DMS114 treated with DMSO at 0.1 percent for 48 hours (cell line): ENCODE results near the gene C2orf76.
"Not testable (repeated sequence)": the region's sequence is repeated elsewhere in the genome, so short reads cannot be mapped to it uniquely, and the experiment has no call there.

Experiments used
- DNase-seq: peaks from one replicate; lab custom pipeline; 2025; ENCODE audit not compliant: unreplicated experiment; lab: John Stamatoyannopoulos, UW

Gene C2orf76

DNA sequence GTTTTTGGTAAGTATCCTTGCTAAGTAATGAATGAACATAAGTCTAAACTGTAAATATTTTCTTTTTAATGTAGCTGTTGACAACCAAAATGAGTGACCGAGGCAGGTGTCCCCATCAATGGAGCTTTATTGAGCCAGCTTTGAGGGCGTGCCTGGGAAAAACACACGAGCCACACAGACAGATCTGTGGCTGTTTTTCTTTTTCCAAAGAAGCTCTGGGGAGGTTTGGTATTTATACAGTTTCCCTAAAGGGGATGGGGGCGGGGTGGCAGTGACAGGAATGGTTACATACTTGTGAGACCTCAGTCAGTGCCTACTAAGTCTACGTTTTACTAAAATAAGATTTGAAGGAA is 11.3 kb upstream of the C2orf76 start:
- no peak for DNase-seq

DNA sequence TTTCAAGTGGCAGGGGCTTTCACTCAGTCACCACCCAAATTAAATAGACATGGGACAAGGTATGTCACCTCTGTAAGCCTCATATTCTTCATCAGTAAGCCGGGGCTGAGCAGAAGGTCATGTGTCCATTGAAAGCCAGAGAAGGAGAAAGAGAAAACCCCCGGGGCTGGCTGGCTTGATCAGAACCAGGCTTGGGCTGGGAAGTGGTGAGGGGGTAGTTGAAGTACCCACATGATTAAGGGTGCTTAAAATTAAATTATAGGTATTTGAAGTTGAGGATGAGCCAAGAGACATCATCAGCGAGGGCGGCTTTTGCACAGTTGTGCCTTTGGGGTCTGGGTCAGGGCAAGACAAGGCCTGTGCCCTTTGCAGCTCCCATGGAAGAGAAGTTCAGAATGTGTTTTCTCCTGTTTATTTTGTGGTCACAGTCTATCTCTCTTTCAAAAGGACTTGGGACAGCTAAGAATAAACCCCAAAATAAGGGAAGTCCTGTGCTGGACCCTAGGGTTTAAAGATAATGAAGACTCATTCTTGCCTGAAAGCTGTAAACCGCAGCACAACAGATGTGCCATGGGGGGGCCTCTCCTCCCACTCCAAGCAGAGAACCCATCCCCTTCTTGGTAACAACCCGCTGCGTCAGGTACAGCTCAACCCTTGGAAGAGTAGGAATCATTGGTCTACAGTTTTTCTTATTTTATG is 10.8 kb upstream of the C2orf76 start:
- no peak for DNase-seq

DNA sequence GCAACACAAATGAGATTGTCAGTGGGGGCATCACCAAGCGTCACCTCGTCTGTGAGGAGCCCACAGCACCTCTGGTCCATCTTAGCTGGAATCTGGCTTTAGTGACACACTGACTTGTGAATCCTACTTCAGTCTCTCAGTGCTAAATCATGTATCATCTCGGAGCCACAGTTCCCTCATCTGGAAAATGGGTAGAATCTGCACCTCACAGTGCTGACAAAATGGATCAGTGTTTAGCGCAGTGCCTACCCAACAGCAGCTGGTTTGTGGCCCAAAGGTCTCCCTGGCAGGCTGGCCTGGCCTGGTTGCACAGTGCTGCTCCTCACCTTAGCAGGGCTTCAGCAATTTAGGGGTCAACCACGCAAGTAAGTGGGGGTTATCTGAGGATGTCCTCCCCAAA is 10.2 kb upstream of the C2orf76 start:
- DNase-seq: no peak

DNA sequence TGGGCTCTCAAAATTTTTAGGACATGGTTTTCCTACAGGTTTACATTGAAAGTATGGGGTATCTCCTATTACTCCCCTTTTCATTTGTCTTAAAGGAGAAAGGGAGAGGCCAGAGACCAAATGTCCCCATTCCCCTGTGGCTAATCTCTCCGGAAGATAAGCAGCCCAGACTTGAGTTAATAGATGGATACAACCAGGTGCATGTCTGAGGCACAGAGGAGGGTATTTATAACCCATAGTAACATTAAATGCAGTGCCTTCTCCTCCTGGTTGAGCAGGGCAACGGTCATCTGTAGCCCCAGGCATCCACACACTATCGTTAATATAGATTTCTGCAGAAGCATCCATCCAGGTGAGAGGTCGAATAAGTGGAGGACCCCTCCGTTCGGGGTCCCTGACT is 9.8 kb upstream of the C2orf76 start:
- DNase-seq: not testable (repeated sequence)

DNA sequence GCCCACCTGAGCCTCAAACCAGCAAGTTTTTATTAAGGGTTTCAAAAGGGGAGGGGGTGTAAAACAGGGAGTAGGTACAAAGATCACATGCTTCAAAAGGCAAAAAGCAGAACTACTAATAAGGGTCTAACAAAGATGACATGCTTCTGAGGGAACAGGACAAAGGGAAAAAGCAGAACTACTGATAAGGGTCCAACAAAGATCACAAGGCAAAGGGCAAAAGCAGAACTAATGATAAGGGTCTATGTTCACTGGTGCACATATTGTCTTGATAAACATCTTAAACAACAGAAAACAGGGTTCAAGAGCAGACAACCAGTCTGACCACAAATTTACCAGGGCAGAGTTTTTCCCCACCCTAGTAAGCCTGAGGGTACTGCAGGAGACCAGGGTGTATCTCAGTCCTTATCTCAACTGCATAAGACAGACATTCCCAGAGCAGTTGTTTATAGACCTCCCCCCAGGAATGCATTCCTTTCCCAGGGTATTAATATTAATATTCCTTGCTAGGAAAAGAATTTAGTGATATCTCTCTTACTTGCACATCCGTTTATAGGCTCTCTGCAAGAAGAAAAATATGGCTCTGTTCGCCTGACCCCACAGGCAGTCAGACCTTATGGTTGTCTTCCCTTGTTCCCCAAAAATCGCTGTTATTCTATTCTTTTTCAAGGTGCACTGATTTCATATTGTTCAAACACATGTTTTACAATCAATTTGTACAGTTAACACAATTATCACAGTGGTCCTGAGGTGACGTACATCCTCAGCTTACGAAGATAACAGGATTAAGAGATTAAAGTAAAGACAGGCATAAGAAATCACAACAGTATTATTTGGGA is 7.5 kb upstream of the C2orf76 start:
- not testable (repeated sequence) for DNase-seq

DNA sequence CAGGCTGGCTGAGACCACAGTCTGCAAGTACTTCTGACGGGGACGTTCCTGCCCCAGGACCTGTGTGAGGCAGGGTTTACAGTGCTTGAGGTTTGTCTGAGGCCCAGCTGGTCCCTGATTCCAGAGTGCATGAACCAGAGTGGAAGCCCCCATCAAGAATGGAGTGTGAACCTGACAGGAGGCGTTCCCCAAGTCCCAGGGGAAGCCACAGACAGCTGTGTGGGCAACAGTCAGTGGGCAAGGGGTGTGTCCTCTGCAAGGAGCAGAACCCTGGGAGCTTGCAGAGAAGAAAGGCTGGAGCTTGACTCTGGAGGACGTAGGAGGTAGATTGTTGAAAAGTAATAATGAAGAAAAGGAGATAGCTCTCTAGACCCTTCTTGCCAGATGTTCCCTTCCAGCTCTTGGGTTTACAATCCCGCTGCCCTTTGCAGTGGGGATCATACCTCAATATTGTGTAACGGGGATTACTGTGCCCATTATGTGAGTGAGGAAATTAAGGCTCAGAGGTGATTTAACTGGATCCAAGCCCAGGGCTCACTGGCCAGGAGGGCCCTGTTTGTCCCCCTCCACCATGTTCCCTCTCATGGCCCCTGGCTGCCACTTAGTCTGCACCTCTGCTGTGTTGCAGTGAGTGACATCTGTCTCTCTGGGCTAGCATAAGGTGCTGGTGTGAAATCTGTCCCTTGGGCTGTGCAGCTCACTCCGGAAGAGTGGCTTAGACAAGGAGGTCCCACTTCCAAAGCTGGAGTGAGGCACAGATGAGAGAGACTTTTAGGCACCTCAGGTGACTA is 6.3 kb upstream of the C2orf76 start:
- no peak for DNase-seq

DNA sequence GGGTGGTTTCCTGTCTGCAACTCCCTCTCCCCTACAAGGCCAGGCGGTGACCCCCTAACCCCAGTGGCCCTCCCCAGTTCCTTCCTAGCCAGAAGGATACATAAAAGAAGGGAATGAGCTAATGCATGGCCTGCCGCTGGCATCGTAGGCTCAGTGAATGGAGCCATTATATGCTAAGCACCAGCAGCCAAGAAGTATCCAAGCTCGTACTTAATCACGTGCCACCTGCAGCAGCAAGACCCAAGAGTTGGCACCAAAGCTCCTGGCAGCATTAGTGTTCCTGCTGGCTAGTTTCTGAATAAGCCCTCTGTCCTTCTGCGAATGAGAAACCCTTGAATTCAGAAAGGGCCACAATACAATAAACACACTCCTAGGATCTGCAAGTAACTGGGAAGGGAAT is 4.5 kb upstream of the C2orf76 start:
- DNase-seq: no peak

DNA sequence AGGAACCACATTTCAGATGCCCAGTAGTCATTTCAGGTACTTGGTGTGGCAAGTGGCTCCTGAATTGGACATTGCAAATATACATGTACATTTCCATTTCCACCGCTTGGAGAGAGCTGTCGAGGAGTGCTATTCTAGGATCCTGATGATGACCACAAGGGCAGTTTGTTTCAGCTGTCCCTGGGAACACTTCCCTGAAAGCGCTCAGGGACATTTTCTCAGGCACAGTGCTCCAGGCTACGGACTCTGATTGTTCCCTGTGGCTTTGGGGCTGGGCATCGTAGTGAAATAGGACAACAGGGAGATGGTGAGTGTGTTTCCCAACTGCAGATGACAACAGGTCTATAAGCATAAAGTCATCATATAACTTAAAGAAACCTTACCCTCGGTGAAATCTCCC is 3.2 kb upstream of the C2orf76 start:
- DNase-seq: no peak

DNA sequence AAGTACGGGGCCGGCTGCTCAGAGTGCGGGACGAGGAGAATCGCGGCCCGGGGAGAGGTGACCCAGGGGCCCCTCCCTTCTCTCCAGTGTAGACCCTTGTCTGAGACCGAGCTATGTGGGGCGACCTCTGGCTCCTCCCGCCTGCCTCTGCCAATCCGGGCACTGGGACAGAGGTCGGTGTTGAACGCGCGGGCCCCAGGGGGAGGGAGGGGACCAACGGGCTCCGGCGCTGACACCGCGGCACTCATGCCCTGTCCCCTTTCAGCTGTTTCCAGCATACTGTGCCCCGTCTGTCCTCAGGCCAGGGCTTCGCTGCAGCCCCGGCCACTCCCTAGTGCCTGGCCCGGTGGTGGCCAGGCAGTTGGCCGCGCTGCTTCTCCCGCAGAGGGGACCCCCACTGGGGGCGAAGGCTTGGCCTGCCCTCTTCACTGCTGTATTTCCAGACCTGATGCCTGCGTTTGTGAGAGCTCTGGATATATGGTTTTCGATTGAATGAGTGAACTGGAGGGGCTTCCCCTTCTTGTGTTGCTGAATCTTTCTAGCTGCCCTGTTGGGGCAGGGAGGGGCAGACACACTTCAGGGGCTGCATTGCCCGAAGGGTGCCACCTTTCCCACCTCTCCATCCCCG is 952 bp upstream of the C2orf76 start:
- no peak for DNase-seq

DNA sequence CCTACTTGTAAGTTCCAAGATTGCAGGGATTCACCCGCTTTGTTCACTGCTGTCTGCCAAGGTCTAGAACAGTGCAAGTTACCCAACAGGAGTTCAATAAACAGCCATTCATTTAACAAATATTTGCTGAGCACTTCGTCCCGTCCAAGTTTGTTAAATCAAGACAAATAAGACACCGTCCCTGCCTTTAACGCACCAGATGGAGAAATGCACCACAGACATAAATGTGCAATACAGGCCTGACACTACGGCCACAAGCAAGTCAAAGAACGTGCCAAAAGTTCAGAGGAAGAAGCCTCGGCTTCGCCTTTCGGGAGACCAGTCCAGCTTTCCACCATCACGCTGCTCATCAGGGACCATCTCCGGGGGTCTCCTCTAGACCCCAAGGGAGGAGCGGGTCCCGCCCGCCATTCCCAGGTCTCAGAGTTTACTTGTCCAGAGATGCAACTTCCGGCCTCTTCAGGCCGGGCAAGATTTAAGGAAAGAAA is 429 bp downstream of the C2orf76 start:
- DNase-seq: no peak

DNA sequence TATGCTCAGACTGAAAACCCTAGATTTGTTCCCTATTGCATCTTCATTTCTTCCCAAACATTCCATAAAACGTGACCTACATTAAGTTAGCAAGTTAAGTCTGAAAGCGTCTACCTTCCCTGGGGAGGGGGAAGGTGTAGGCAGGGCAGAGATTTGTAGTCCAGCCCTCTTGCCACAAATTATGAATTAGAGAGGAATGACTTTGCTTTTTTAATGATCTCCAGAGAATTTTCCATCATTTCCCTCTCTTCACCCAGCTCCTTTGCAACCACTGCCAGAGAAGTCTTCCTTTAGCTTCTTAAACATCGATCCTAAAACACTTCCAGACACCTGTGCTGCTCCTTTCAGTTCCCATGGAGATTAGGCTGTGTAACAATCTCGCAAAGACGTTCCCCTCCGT is 1.2 kb downstream of the C2orf76 start:
- no peak for DNase-seq

DNA sequence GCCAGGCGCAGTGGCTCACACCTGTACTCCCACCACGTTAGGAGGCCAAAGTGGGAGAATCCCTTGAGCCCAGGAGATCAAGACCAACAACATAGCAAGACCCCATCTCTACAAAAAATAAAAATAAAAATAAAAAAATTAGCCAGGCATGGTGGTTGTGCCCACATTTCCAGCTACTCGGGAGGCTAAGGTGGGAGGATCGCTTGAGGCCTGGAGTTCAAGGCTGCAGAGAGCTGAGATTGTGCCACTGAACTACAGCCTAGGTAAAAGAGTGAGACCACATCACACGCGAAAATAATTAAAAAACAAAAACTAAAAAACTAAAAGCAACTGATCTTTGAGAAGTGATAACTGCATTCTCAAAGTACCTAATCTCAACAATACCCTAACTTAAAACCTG is 1.8 kb downstream of the C2orf76 start:
- no peak for DNase-seq

DNA sequence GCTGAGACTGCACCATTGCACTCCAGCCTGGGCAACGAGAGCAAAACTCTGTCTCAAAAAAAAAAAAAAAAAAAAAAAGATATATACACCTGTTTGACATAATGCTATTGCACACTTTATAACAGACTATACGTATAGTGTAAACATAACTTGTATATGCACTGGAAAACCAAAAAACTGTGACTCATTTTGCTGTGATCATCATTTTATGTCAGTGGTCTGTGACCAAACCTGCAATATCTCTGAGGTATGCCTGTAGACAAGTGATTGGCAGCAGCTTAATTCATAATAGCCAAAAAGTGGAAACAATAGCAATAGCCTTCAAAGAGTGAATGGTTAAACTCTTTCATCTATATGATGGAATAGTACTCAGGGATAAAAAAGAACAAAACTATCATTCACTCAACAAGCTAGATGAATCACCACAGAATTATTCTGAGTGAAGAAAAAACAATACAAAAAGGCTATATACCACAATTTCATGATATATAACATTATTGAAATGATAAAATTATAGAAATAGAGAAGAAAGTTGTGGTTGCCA is 6.1 kb downstream of the C2orf76 start:
- DNase-seq: no peak

DNA sequence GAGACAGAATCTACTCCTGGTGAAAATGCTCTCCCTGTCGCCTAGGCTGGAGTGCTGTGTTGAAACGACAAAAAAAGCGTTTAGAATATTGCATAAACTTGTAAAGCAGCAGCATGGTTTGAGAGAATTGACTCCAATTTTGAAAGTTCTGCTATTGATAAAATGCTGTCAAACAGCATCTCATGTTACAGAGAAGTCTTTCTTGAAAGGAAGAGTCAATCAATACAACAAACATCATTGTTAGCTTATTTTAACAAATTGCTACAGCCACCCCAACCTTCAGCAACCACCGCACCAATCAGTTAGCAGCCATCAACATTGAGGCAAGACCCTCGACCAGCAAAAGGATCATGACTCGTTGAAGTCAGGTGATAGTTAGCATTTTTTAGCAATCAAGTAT is 6.9 kb downstream of the C2orf76 start:
- DNase-seq: no peak

DNA sequence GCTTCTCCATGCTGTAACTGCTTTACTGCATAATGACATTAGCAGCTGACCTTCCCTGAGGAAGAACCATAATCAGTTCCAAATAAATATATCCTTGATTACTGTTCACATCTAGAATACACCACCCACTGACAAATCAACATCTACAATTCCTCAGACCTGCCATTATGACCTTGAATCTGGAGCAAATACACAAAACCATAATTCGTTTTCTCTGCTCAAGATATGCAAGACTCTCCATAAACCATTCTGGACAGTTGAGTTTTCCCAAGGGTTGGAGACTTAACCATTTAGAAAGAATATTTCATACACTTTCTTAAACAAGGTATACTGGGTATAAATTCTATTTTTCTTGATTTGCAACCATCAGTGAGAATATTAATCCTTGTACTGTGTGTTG is 11.8 kb downstream of the C2orf76 start:
- DNase-seq: no peak

DNA sequence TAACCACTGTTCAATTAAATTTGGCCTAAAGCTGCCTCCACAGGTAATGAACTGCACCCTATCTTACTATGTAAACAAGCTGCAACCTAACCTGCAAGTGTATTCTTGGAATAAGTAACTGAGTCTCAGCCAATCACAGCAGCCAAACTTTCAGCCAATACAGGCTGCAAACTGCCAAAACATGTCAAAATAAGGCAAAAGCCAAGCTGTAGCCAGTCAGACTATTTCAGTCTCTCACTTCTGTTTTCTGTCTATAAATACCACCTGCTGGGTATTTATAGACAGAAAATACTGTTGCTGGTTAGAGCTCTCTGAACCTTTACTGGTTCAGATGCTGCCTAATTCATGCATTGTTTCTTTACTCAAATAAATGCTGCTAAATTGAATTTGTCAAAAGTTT is 14.3 kb downstream of the C2orf76 start:
- no peak for DNase-seq

DNA sequence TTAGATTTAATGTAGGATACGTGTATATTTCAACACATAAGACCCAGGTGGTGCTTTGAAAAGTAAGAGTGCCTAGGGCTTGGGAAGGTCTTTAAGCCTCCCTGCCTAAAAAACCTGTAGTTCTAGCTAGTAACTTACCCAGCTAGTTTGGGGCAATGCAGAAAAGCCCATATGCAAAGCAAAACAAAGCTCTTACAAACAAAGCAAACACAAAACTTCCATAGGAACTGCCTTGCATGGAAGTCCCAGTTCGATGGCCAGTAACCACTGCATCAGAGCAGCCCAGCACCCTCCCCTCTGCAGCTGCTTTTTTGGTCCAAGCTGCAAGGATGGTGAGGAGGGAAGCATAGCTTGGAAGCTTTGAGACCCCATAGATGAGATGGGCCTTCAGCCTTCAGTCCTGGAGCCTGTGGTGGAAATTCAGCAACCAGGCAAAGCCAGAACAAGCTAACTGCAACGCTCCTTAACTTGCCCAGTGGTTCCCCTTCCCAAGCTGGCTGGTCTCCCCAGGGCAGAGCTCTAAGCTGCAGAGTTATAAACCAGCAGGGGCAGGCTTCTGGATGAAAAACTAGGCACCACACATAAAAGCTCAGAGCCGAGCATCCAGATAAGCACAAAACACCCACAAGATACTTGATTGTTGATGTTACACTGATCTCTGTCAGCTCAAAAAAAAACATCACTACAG is 16.2 kb downstream of the C2orf76 start:
- no peak for DNase-seq

DNA sequence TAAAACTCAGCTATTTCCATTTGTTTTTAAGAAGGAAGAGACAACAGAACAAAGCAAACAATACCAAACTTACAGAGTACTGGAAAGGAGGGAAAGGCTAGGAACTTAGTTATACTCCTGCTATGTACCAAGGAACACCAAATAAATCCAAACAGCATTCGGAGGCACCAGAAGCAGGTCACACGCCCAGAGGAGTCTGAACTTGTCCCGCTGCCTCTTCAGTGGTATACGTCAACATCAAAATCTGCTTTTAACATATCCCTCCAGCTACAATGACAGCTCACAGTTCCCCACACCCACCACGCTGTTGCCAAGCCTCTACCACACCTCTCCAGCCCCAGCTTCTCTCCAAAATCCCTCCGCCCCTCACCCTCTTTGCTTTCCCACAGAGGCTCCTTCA is 17.3 kb downstream of the C2orf76 start:
- no peak for DNase-seq

DNA sequence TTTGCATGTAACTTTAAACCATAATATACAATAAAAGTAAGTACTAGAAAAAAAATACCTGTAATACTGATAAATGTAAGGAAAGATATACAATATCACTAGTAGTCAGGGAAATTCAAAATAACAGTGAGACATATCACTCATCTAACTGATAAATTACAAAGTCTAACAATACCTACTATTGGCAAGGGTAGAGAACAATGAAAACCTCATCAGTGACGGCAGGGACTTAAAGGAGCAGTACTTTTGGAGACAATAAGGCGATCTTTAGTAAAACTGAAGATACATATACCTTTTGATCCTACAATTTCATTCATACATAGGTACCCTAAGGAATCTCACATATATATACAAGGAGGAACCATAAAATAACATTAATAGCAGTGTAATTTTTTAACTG is 24.9 kb downstream of the C2orf76 start:
- no peak for DNase-seq

DNA sequence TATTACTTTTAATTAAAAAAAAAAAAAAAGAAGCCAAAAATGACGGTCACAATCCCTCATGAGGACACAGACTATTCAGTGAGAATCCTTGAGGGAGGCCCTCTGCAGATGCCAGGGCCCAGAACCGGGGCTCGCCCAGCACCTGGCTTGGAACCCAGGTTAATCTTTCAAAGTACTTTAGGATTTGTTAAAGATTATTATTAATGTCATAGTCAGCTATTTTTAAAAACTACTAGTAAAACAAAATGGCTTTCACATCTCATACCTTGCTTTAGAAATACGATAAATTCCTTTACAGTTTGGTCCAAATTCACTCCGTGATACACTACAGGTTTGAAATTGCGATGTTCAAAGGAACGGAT is 27.1 kb downstream of the C2orf76 start:
- DNase-seq: no peak
